Neural cell (in vitro differentiated cells): ENCODE results near the gene QARS1. TPM values are rescaled to one million over a fixed set of nuclear protein-coding genes. Genes with fewer than 3 reads are reported as not detected.

Experiments
- H2AFZ ChIP-seq: fragments of 200-600, 300-800 bp; sonication (generic), shearing (Covaris generic); 2 replicates; pipeline ENCODE4 v1.6.0; 2014; ENCODE audit warnings: low read depth, mild to moderate bottlenecking, antibody characterized with exemption, low read length, moderate library complexity
- H3F3A ChIP-seq: fragments of 200-600 bp; shearing (Covaris generic); 2 replicates; pipeline ENCODE4 v1.6.1; 2016; ENCODE audit warnings: mild to moderate bottlenecking, moderate library complexity, mixed read lengths, antibody characterized with exemption, low read length; ENCODE audit not compliant: insufficient read depth, poor library complexity, severe bottlenecking
- H3K27ac ChIP-seq: fragments of 200-600, 300-800 bp; sonication (generic), shearing (Covaris generic); 2 replicates; pipeline ENCODE4 v1.5.1; 2014; ENCODE audit warnings: mild to moderate bottlenecking, low read length, moderate library complexity
- H3K27me3 ChIP-seq: fragments of 300-800, 200-600 bp; sonication (generic), shearing (Covaris generic); 2 replicates; pipeline ENCODE4 v1.6.0; 2014; ENCODE audit warnings: mild to moderate bottlenecking, low read depth, low read length, moderate library complexity; ENCODE audit not compliant: insufficient read depth
- H3K36me3 ChIP-seq: fragments of 300-800, 200-600 bp; sonication (generic), shearing (Covaris generic); 2 replicates; pipeline ENCODE4 v1.5.1; 2014; ENCODE audit warnings: mild to moderate bottlenecking, antibody characterized with exemption, low read length, moderate library complexity; ENCODE audit not compliant: insufficient read depth
- H3K4me2 ChIP-seq: fragments of 300-800, 200-600 bp; sonication (generic), shearing (Covaris generic); 2 replicates; pipeline ENCODE4 v1.6.0; 2014; ENCODE audit warnings: mild to moderate bottlenecking, low read length
- H3K4me3 ChIP-seq: fragments of 300-800, 200-600 bp; sonication (generic), shearing (Covaris generic); 2 replicates; pipeline ENCODE4 v1.5.1; 2014; ENCODE audit warnings: mild to moderate bottlenecking, low read length, moderate library complexity
- H3K79me2 ChIP-seq: fragments of 200-600 bp; shearing (Covaris generic); replicated peaks from 2 replicates; pipeline ENCODE4 v1.6.0; 2014; ENCODE audit warnings: mild to moderate bottlenecking, low read length, moderate library complexity; ENCODE audit not compliant: insufficient read depth
- H3K9ac ChIP-seq: fragments of 300-800, 200-600 bp; sonication (generic), shearing (Covaris generic); 2 replicates; pipeline ENCODE4 v1.6.1; 2016; ENCODE audit warnings: mild to moderate bottlenecking, low read length, mixed read lengths
- H3K9me2 ChIP-seq: fragments of 200-600 bp; shearing (Covaris generic); 2 replicates; pipeline ENCODE4 v1.6.1; 2016; ENCODE audit warnings: mild to moderate bottlenecking, low read length, mixed read lengths; ENCODE audit not compliant: insufficient read depth
- H3K9me3 ChIP-seq: fragments of 200-600, 300-800 bp; sonication (generic), shearing (Covaris generic); 2 replicates; pipeline ENCODE4 v1.6.1; 2016; ENCODE audit warnings: mild to moderate bottlenecking, mixed run types, low read length, moderate library complexity, mixed read lengths
- H4K20me1 ChIP-seq: fragments of 200-600 bp; shearing (Covaris generic); 2 replicates; pipeline ENCODE4 v1.6.1; 2016; ENCODE audit warnings: mild to moderate bottlenecking, mixed run types; ENCODE audit not compliant: insufficient read depth
- CTCF ChIP-seq: fragments of 450-650 bp; IDR thresholded peaks from 2 replicates; pipeline ENCODE4 v1.5.1; 2014; ENCODE audit warnings: antibody characterized with exemption, mild to moderate bottlenecking, moderate library complexity; ENCODE audit not compliant: poor library complexity, severe bottlenecking
- EP300 ChIP-seq: fragments of 450-650 bp; conservative IDR thresholded peaks from 2 replicates; pipeline ENCODE4 v1.6.1; 2014; ENCODE audit warnings: antibody characterized with exemption, mild to moderate bottlenecking, moderate library complexity; ENCODE audit not compliant: poor library complexity, severe bottlenecking
- EZH2 ChIP-seq: fragments of 200-600, 300-800 bp; shearing (Covaris generic), sonication (generic); IDR thresholded peaks from 2 replicates; pipeline ENCODE4 v1.6.1; 2014; ENCODE audit warnings: antibody characterized with exemption, low read length, borderline replicate concordance, mild to moderate bottlenecking; ENCODE audit not compliant: insufficient read depth, poor library complexity, severe bottlenecking
- MXI1 ChIP-seq: fragments of 450-650 bp; conservative IDR thresholded peaks from 2 replicates; pipeline ENCODE4 v1.6.1; 2014; ENCODE audit warnings: antibody characterized with exemption, mild to moderate bottlenecking; ENCODE audit not compliant: poor library complexity, severe bottlenecking
- POLR2AphosphoS5 ChIP-seq: IDR thresholded peaks from 2 replicates; pipeline ENCODE4 v1.6.1; 2012
- RAD21 ChIP-seq: fragments of 450-650 bp; conservative IDR thresholded peaks from 2 replicates; pipeline ENCODE4 v1.6.1; 2014; ENCODE audit warnings: antibody characterized with exemption, mild to moderate bottlenecking, moderate library complexity
- REST ChIP-seq: IDR thresholded peaks from 2 replicates; pipeline ENCODE4 v1.6.1; 2012; ENCODE audit warnings: borderline replicate concordance
- SMC3 ChIP-seq: fragments of 450-650 bp; conservative IDR thresholded peaks from 2 replicates; pipeline ENCODE4 v1.6.1; 2014; ENCODE audit warnings: antibody characterized with exemption, mild to moderate bottlenecking, moderate library complexity; ENCODE audit not compliant: poor library complexity
- TAF1 ChIP-seq: IDR thresholded peaks from 2 replicates; pipeline ENCODE4 v1.6.1; 2012; ENCODE audit warnings: low read depth
- polyA plus RNA-seq: library from polyadenylated mRNA; depleted of rRNA; stranded (reverse); fragments of >200 nt; gene quantifications from 2 replicates; pipeline ENCODE4 v1.2.3, GENCODE V29; 2014

The QARS1 gene
- polyA plus RNA-seq, 1 donor from 2014 or later, result 174 TPM

- no peak overlapping the region for H3K9ac ChIP-seq
- no peak overlapping the region for H3K4me3 ChIP-seq
Observed at GRCh38 chr3:49134471-49135265, 30.1 kb upstream of the QARS1 start.

GRCh38 chr3:49133226-49133951 is 28.8 kb upstream of the QARS1 start:
- no peaks in the 10 kb centered on the region for H3K9me2 ChIP-seq
- H3F3A ChIP-seq, result no peaks in the 10 kb centered on the region
- peak overlapping the region; percentile 70 for H3K4me2 ChIP-seq
- H2AFZ ChIP-seq, result peak overlapping the region; percentile 57
- H3K27ac ChIP-seq, result peak overlapping the region; percentile 18
- H4K20me1 ChIP-seq, result no peaks in the 10 kb centered on the region
- no peaks in the 10 kb centered on the region for H3K9me3 ChIP-seq
- H3K27me3 ChIP-seq, result no peaks in the 10 kb centered on the region
- peak overlapping the region; percentile 68 for H3K4me3 ChIP-seq
- TF ChIP-seq POLR2AphosphoS5, result peak; percentile 42
- TF ChIP-seq REST, result no peak
- peak; percentile 25 for TF ChIP-seq SMC3
- TF ChIP-seq CTCF, result no peak
- peak; percentile 14 for TF ChIP-seq RAD21
- peak; percentile 33 for TF ChIP-seq MXI1
- TF ChIP-seq EP300, result no peak
- no peak for TF ChIP-seq EZH2
- peak overlapping the region; percentile 65 for H3K9ac ChIP-seq
- H3K36me3 ChIP-seq, result no peaks in the 10 kb centered on the region
- H3K79me2 ChIP-seq, result no peaks in the 10 kb centered on the region

More at GRCh38 chr3:49134471-49135265, 30.1 kb upstream of the QARS1 start:
- Histone ChIP-seq H3K27ac (no peak overlapping the region), H3K9me3 (no peaks in the 10 kb centered on the region), H3K9me2 (no peaks in the 10 kb centered on the region), H3F3A (no peaks in the 10 kb centered on the region), H4K20me1 (no peaks in the 10 kb centered on the region), H3K4me2 (no peak overlapping the region), H2AFZ (no peak overlapping the region), H3K27me3 (no peaks in the 10 kb centered on the region), H3K36me3 (no peaks in the 10 kb centered on the region), H3K79me2 (no peaks in the 10 kb centered on the region)
- no peak for TF ChIP-seq EZH2
- TF ChIP-seq REST, result no peak
- no peak for TF ChIP-seq TAF1
- no peak for TF ChIP-seq RAD21
- TF ChIP-seq EP300, result no peak
- TF ChIP-seq SMC3, result no peak
